Stimulated activated naive CD8-positive, alpha-beta T cell treated with anti-CD3 and anti-CD28 coated beads, Interleukin-15, amount 100 ng/mL, for 72 hours (primary cell): ENCODE measurements around the gene CCDC157.
A peak's percentile ranks its signal among the peaks of the same experiment; 100 is the strongest.

Experiments
- ATAC-seq: fragments of 150-1000 bp; cut with Tn5 transposase; 2 replicates; pipeline ENCODE4 v1.10.0; 2021; ENCODE audit warnings: mild to moderate bottlenecking, moderate library complexity
- DNase-seq, 2 donors: peaks; one replicate each; pipeline ENCODE4 v3.0.0; 2021 to 2022
- H3K27ac Mint-ChIP-seq, 2 donors: one replicate each; pipeline ENCODE4 v1.8.0; 2022; ENCODE audit warnings: mild to moderate bottlenecking in 2 of 2, mixed read lengths in 2 of 2, moderate library complexity in 2 of 2
- H3K27me3 Mint-ChIP-seq: one replicate; pipeline ENCODE4 v1.8.0; 2022; ENCODE audit warnings: mixed read lengths
- H3K4me1 Mint-ChIP-seq: one replicate; pipeline ENCODE4 v1.8.0; 2022; ENCODE audit warnings: mild to moderate bottlenecking, mixed read lengths
- H3K4me3 Mint-ChIP-seq, 2 donors: one replicate each; pipeline ENCODE4 v1.8.0; 2022; ENCODE audit warnings: mild to moderate bottlenecking in 2 of 2, mixed read lengths in 2 of 2, moderate library complexity in 1 of 2
- H3K9me3 Mint-ChIP-seq, 2 donors: one replicate each; pipeline ENCODE4 v1.8.0; 2022; ENCODE audit warnings: mixed read lengths in 2 of 2

CCDC157 gene

DNA sequence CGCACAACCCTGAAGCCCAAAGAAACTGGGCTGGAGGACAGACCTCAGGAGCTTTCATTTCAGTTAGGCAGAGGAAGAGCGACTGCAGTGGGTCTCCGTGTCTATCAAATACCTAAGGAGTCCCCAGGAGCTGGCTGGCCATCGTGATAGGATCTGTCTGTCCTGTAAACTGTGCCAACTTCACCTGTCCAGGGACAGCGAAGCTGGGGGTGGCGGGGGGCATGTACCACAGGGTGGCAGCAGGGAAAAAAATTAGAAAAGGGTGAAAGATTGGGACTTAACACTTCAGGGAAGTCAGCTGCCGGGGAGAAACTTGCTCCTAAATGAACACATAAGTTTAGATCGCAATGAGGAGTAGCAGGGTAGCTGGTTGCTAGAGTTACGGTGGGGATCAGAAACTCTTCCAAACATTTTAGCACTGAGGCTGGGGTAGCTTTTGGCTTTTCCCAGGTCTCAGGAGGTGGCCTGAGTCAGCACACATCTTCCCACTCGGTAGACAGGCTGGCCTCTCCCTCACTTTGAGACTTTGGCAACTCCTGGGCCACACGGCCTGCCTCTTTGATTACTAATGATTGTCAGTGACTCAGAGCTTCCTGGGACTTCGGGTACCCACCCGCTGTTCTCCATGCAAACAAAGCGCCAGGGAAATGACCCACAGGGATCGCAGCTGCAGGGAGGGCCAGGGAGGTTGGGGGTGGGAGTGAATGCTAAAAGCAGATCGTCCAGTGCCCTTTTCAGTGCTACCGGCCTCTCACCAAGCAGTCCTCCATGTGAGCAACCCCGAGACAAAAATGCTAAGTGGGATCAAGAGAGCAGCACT lies 65.9 kb downstream of the CCDC157 start:
- ATAC-seq, result no peak
- DNase-seq, result peak in 1 of 2 donors; percentile 38
- Mint-ChIP-seq H3K4me3 (peak overlapping the region; percentile 97 to 98), H3K4me1 (peaks cover 65% of the 10 kb centered on the region), H3K27ac (peak overlapping the region; percentile 43 to 89), H3K27me3 (no peaks in the 10 kb centered on the region), H3K9me3 (no peaks in the 10 kb centered on the region)

DNA sequence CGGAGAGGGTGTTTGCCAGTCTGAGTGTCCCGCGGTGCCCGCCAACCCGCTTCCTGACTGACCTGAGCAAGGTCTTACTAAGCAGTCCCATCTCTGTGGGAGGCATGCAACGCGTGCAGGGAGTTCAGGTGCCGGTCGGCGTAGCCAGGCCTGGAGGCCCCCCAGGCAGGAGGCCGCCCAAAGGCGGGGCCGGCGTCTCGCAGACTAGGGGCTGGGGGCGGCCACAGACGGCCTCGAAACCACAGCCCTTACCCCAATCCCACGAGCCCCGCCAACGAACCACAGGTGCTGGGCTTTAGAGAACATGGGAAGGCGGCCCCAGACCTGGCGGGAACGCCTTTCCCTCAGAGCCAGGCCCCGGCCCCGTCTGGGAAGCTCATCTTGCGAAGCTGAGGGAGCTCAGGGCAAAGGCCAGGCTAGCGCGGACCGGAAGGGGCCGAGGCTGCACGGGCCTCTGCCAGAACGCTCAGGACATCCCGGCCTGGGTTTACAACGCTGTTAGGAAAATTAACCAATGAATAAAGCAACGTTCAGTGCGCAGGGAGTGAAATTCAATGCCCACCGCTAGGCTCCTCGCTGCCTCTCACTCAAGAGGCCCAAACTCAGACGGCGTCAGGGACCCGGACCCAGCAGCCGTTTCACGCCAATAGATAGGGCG lies 66.6 kb downstream of the CCDC157 start:
- no peaks in the 10 kb centered on the region for H3K9me3 Mint-ChIP-seq
- H3K4me1 Mint-ChIP-seq, result peaks cover 69% of the 10 kb centered on the region
- H3K27me3 Mint-ChIP-seq, result no peaks in the 10 kb centered on the region
- DNase-seq, result peak; percentile 37 to 71
- ATAC-seq, result peak; percentile 29
- H3K4me3 Mint-ChIP-seq, result peak overlapping the region; percentile 97 to 98
- H3K27ac Mint-ChIP-seq, result peak overlapping the region; percentile 92 to 97

DNA sequence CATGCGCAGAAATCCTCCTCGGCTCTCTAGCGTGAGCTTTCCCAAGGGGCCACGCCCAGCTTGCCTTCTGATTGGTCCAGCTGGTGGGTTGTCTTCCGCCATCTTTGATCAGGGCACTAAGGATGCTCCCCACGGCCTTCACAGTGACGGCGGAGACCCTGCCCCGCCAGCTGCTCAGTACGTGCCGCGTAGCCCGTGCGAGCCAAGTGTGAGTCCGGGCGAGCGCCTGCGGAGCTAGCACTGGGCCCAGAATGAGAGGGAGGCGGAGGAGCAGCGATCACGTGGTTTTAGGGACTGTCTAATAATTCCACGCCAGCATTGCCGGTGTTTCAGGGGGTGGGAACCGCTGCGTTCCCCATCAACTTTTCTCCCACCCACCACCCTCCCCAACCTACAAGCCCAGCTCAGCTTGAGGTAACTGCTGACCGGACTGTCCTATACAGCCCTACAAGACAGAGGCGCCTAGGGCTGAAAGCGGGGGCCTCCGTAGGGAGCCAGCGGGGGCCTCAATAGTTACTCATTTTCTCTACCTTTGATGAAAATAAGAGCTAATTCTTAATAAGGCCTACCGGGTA lies 67.2 kb downstream of the CCDC157 start:
- Mint-ChIP-seq H3K9me3 (no peaks in the 10 kb centered on the region), H3K4me3 (peak overlapping the region; percentile 97 to 98), H3K27me3 (no peaks in the 10 kb centered on the region), H3K27ac (peak overlapping the region; percentile 92 to 97), H3K4me1 (peaks cover 69% of the 10 kb centered on the region)
- peak; percentile 97 to 99 for DNase-seq
- peak; percentile 93 for ATAC-seq

DNA sequence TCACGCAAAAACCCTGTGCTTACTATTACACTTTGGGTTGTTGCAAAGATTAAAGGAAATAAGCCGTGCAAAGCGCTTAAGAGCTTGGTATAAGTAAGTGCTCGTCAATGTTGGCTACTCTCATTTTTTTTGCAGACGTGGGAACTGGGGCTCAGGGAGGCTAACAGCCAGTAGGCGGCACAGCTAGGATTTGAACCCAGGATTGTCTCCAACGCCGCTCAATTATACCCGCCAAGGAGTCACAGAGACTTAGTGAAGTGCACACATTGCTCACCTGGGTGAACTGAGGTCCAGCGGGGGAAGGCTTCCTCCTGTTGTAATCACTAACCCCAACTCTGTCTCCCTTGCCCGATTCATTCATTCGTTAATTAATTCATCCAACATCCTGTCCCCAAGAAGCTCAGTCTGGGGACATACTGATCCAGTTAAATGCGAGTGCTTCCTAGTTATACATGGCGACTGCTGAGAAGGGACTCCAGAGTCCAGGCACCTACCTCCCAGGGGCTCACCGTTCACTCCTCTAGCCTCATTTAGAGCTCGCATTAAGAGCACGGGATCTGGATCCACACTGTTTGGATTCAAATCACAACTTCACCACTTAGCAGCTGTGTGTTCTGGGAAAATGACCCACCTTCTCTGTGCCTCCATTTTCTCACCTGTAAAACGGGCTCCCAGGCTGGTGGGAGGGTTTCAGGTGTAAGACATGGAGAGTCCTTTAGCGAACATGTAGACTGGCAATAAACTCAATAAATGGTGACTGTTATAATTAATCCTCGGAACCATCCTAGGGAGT lies 67.9 kb downstream of the CCDC157 start:
- H3K4me1 Mint-ChIP-seq, result peaks cover 69% of the 10 kb centered on the region
- no peak for ATAC-seq
- peak overlapping the region; percentile 92 to 97 for H3K27ac Mint-ChIP-seq

DNA sequence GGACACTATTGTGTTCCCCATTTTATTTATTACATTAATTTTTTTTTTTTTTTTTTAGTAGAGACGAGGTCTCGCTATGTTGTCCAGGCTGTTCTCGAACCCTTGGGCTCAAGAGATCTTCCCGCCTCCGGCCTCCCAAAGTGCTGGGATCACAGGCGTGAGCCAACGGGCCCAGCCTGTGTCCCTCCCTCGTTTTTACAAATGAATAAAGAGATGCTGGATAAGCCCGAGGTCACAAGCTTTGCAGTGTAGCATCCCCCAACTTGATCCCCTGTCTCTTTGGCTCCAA lies 68.5 kb downstream of the CCDC157 start:
- H3K27ac Mint-ChIP-seq, result peak overlapping the region; percentile 91 to 98
- DNase-seq, result no peak
- H3K9me3 Mint-ChIP-seq, result no peaks in the 10 kb centered on the region
- H3K27me3 Mint-ChIP-seq, result no peaks in the 10 kb centered on the region
- H3K4me1 Mint-ChIP-seq, result peaks cover 64% of the 10 kb centered on the region
- H3K4me3 Mint-ChIP-seq, result peak overlapping the region; percentile 97 to 98
- ATAC-seq, result no peak

More for the DNA sequence above, 67.9 kb downstream of the CCDC157 start:
- Mint-ChIP-seq H3K9me3 (no peaks in the 10 kb centered on the region), H3K27me3 (no peaks in the 10 kb centered on the region), H3K4me3 (peak overlapping the region; percentile 97 to 98)
- DNase-seq, result peak in 1 of 2 donors; percentile 30

DNA sequence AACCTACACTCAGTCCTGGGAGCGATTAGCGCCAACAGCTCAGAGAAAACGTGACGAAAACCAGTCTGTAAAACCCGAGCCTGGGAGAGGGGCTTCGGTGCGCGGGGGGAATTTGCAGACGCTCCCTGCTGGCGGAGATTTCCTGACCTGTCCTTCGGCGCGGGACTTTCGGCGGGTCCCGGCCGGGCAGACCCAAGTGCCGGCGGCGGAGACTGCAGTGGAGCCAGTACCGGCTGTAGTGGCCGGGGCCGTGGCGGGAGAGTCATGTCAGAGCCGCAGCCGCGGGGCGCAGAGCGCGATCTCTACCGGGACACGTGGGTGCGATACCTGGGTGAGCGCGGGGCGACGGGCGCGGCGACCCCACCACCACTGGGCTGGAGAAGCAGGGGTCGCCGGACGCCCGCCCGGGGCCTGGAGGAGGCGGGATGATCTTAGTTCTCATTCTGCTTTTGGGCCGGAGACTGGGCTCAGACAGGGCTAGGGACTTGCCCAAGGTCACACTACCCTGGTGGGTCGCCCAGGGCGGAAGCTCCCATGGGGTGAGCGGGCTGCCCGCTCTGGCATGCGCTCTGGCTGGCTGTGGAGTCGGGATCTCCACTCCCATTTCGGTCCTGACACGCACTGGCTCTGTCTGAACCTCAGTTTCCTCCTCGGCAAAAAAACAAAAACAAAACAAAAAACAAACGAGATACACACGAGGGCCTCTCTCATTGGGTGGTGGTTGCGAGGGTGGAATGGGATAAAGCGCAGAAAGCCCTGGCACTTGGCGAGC lies 69.0 kb downstream of the CCDC157 start, which contains the start of gene MTFP1:
Gene MTFP1, plus strand, starts transcription at position 153 of the 772 bp plus-strand sequence. Its CDS starts 112 bp downstream, at position 265.
- peak; percentile 48 to 57 for DNase-seq
- H3K4me1 Mint-ChIP-seq, result peaks cover 58% of the 10 kb centered on the region
- H3K9me3 Mint-ChIP-seq, result no peaks in the 10 kb centered on the region
- peak within 1 kb of the TSS; percentile 92 to 98 for H3K27ac Mint-ChIP-seq
- H3K27me3 Mint-ChIP-seq, result no peaks in the 10 kb centered on the region
- ATAC-seq, result no peak
- peak within 1 kb of the TSS; percentile 97 to 98 for H3K4me3 Mint-ChIP-seq
